SK-N-MC (cell line): Measurements from ENCODE around the gene PAK4.

Experiments
- DNase-seq: peaks from one replicate; pipeline ENCODE4 v3.0.0-alpha.2; 2011; ENCODE audit warnings: low read depth, low spot score
- H3K27ac ChIP-seq: fragments of 200-600 bp; sonication (generic); 2 replicates; pipeline ENCODE4 v1.5.1; 2016; ENCODE audit warnings: mixed run types
- H3K36me3 ChIP-seq: fragments of 200-600 bp; sonication (generic); 2 replicates; pipeline ENCODE4 v1.6.1; 2017; ENCODE audit warnings: antibody characterized with exemption, low read length, mixed read lengths; ENCODE audit not compliant: insufficient read depth
- H3K4me3 ChIP-seq: fragments of 200-600 bp; sonication (generic); 2 replicates; pipeline ENCODE4 v1.5.1; 2016
- H3K9ac ChIP-seq: fragments of 200-600 bp; sonication (generic); 2 replicates; pipeline ENCODE4 v1.8.0; 2017; ENCODE audit warnings: mixed run types, mixed read lengths; ENCODE audit not compliant: insufficient read length
- H3K9me3 ChIP-seq: fragments of 200-600 bp; sonication (generic); 2 replicates; pipeline ENCODE4 v1.6.1; 2017; ENCODE audit warnings: low read depth, mild to moderate bottlenecking, antibody characterized with exemption, low read length, moderate library complexity, mixed read lengths
- EZH2 ChIP-seq: fragments of 200-600 bp; sonication (generic); IDR thresholded peaks from one replicate; pipeline ENCODE4 v1.6.1; 2017; ENCODE audit warnings: antibody characterized with exemption
- FOXP2 ChIP-seq: optimal IDR thresholded peaks from 2 replicates; pipeline ENCODE3; 2011; ENCODE audit warnings: mild to moderate bottlenecking, moderate library complexity; ENCODE audit not compliant: insufficient read depth; ENCODE audit errors: extremely low read length, control extremely low read depth
- POLR2AphosphoS5 ChIP-seq: IDR thresholded peaks from 2 replicates; pipeline ENCODE4 v1.6.1; 2012; ENCODE audit warnings: mild to moderate bottlenecking, low read depth, low read length, borderline replicate concordance

PAK4 gene

GRCh38 chr19:39163621-39164020, 38.0 kb downstream of the PAK4 start:
- Histone ChIP-seq H3K27ac (no peak overlapping the region), H3K9me3 (no peaks in the 10 kb centered on the region), H3K9ac (no peak overlapping the region), H3K36me3 (no peaks in the 10 kb centered on the region), H3K4me3 (no peak overlapping the region)
- DNase-seq, result no peak
- TF ChIP-seq POLR2AphosphoS5, result no peak
- no peak for TF ChIP-seq FOXP2
- no peak for TF ChIP-seq EZH2

DNA sequence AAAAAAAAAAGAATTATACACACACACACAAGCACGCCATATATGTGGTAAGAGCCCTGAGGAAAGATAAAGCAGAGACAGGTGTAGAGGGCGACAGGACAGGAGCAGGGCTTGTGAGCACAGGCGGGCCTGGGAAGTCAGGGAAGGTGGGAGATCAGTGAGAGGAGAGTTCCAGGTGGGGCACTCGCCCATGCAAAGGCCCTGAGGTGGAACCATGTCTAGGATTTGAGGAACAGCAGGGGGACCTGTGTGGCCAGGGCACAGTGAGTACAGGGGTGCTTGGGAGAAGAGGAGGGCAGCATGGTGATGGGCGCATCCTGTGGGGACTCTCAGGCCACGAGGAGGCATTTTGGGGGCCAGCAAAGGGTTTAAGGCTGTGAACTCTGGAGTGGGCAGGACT, 38.7 kb downstream of the PAK4 start:
- Histone ChIP-seq H3K9ac (no peak overlapping the region), H3K27ac (no peak overlapping the region), H3K9me3 (no peaks in the 10 kb centered on the region), H3K36me3 (no peaks in the 10 kb centered on the region), H3K4me3 (no peak overlapping the region)
- no peak for DNase-seq
- TF ChIP-seq FOXP2 (no peak), POLR2AphosphoS5 (no peak), EZH2 (no peak)

DNA sequence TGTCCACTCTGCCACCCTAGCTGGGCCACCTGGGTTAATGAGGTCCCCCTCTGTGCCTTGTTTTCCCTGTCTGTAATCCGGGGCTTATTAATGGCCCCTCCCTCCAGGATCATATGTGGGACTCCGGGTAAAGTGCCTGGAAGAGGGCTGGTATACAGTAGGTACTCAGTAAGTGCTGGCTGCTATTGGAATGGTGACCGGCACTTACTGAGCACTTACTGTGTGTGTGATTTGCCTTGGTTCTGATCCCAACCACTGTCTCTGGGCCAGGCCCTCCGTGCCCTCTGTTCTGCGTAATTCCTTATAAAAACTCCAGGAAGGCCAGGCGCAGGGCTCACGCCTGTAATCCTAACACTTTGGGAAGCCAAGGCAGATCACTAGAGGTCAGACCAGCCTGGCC, 40.3 kb downstream of the PAK4 start:
- Histone ChIP-seq H3K36me3 (no peaks in the 10 kb centered on the region), H3K4me3 (no peak overlapping the region), H3K9me3 (no peaks in the 10 kb centered on the region), H3K9ac (no peak overlapping the region), H3K27ac (no peak overlapping the region)
- no peak for TF ChIP-seq FOXP2
- TF ChIP-seq POLR2AphosphoS5, result no peak
- TF ChIP-seq EZH2, result no peak
- no peak for DNase-seq

DNA sequence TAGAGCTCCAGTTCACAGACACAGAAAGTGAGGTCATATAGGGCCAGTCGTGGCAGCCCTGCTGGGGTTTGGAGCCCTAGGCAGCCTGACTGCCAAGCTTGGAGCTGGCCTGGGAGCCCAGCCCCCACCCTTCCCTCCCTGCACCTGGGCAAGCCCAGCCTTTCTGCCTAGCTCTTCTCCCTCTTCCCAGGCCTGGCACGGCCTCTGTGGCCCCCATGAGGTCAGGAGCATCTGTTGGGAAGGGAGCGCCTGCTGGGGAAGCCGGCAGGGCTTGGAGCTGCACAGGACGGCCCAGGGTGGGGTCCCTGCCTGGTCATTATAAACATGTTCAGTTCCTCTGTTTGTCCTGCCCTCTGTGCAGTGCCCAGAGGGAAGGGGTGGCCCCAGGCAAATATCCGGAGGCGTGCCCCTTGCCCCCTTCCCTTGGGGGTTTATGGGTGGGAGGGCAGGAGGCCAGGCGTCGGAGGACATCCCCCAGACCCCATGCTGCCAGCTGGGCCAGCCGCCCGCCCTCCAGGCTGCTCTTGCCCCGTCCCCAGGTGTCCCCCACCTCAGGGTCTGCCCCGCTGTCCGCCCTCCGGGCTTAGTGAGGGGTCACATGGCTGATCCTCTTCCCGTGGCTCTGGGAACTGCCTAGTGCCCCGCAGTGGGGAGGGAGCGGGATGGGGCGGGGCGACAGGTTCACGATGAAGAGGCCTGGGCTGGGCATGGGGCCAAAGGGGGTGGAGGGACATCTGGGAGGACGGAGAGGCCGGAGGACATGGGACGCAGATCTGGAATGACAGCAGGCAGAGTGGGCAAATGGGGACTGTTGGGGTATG, 41.2 kb downstream of the PAK4 start:
- no peak for DNase-seq
- no peak overlapping the region for H3K9ac ChIP-seq
- H3K4me3 ChIP-seq, result no peak overlapping the region
- H3K9me3 ChIP-seq, result no peaks in the 10 kb centered on the region
- H3K27ac ChIP-seq, result no peak overlapping the region
- TF ChIP-seq POLR2AphosphoS5, result no peak
- no peak for TF ChIP-seq EZH2
- no peak for TF ChIP-seq FOXP2
- no peaks in the 10 kb centered on the region for H3K36me3 ChIP-seq

- Histone ChIP-seq H3K4me3 (no peak overlapping the region), H3K9ac (no peak overlapping the region), H3K9me3 (no peaks in the 10 kb centered on the region), H3K27ac (no peak overlapping the region), H3K36me3 (no peaks in the 10 kb centered on the region)
- no peak for DNase-seq
- TF ChIP-seq EZH2 (no peak), FOXP2 (no peak), POLR2AphosphoS5 (no peak)
Observed at GRCh38 chr19:39167461-39168257, 42.1 kb downstream of the PAK4 start.

DNA sequence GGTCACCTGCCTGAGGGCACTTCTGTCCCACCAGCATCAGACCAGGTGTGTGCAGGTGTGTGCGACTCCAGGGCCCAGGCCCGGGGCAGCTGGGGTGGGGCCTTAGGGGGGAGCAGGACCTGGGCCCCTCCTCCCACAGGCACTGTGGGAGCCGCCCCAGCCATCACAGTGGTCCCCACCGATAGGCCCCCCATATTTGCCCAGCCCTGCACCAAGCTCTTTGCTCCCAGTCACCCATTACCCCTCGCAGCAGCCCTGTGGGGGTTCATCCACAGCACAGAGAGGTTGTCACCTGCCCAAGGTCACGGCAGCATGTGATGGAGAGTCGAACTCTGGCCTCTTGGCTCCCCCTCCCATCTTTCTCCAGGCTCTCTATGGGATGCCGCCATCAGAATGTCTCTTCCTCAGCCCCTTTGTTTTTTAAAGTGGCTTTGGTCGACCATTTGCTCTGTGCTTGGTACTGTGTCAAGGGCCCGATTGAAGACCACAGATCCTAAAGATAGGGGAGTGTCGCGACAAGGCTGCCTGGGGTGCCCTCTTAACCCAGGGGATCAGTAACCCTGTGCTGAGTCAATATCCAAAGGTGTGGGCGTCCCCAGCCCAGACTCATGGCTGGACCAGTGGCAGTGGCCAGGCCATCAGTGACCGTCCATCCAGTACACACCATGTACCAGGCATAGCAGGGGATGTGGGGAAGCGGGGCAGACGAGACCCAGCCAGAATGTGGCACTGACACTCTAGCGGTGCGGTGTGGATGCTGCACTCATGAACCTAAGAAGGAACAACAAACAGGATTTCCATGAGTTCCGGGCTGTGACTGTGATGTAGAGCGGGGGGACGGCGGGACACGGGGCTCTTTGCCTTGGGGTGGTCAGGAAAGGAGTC, 42.9 kb downstream of the PAK4 start:
- Histone ChIP-seq H3K9ac (no peak overlapping the region), H3K4me3 (no peak overlapping the region), H3K9me3 (no peaks in the 10 kb centered on the region), H3K27ac (no peak overlapping the region), H3K36me3 (no peaks in the 10 kb centered on the region)
- no peak for DNase-seq
- no peak for TF ChIP-seq EZH2
- TF ChIP-seq FOXP2, result no peak
- no peak for TF ChIP-seq POLR2AphosphoS5

GRCh38 chr19:39169143-39169810, 43.7 kb downstream of the PAK4 start:
- TF ChIP-seq POLR2AphosphoS5 (no peak), EZH2 (no peak), FOXP2 (no peak)
- no peak for DNase-seq
- Histone ChIP-seq H3K27ac (no peak overlapping the region), H3K9ac (no peak overlapping the region), H3K36me3 (no peaks in the 10 kb centered on the region), H3K9me3 (no peaks in the 10 kb centered on the region), H3K4me3 (no peak overlapping the region)

DNA sequence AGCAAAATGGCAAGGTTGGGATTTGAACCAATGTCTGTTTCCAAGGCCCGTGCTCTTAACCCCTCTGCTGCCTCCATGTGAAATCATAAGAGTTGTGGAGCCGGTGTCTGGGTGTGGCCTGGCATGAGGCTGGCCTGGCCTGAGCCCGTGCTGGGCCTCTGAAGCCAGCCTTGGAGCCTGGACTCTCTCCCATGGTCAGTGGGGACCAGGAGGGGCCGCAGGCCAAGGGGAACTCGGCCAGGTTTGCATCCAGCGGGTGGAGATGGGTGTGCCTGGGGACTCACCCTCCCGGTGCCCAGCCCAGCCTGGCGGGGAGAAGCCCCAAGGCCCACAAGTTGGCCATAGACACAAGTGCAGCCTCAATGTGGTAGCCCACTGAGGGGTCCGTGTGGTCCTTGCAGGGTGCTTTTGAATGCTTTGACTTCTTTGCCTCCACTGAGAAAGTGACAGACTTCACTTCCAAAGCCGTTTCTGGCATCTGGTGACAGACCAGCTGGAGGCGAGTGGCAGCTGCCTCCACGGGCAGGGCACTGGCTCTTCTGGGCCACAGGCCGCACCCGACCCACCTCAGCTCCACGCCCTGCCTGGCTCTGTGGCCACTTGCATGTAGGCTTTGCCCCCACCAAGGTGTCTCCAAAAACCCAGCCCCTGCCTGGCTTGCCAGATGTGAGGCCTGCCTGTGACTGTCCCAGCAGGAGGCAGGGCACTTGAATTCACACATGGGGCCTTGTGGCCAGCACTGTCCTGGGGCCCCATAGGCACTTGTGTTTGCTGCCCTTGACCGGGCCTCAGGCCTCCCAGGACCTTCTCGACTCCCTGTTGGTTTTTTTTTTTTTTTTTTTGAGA, 45.0 kb downstream of the PAK4 start:
- TF ChIP-seq EZH2, result no peak
- no peak for TF ChIP-seq POLR2AphosphoS5
- TF ChIP-seq FOXP2, result no peak
- no peak for DNase-seq
- Histone ChIP-seq H3K4me3 (no peak overlapping the region), H3K9ac (no peak overlapping the region), H3K9me3 (no peaks in the 10 kb centered on the region), H3K36me3 (no peaks in the 10 kb centered on the region), H3K27ac (no peak overlapping the region)
